ENCODE measurements around the gene CRIP1.

DNA sequence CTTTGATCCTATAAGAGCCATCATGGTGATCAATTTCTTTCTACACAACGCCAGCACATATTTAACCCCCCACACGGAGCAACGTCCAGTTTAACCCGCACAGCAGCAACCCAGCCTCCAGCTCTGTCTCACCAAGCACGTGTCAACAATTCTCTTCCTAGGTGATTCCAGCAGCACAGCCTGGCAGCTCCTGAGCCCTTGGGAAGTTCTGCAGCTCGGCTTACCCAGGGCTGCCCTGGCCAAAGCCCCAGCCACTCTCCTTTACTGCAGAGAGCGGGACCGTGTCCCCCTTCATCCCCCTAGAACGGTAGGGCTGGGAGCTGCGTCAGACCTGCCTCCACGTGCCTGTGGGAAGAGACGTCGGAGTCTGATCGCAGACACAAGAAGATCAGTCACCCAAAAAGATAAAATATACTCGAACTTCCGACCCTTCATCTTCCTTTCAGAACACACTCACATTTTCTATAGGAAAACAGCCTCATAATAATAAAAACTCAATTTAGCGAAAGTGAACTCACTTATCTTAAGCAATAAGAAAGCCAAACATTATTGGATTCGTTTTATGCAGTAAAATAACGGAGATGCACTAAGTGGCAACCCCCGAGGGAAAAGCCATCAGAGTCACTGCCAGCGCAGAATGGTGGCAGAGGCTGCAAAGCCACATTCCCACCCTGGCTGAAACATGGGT is 47.3 kb downstream of the CRIP1 start:
- TF ChIP-seq POLR2A (IDR thresholded peaks at IDR 0.05; ENCODE audit: low read depth) (no peak), POLR2AphosphoS5 (IDR thresholded peaks at IDR 0.05) (no peak), EP300 (IDR thresholded peaks at IDR 0.05) (no peak)
- TF ChIP-seq, protein P1, sequence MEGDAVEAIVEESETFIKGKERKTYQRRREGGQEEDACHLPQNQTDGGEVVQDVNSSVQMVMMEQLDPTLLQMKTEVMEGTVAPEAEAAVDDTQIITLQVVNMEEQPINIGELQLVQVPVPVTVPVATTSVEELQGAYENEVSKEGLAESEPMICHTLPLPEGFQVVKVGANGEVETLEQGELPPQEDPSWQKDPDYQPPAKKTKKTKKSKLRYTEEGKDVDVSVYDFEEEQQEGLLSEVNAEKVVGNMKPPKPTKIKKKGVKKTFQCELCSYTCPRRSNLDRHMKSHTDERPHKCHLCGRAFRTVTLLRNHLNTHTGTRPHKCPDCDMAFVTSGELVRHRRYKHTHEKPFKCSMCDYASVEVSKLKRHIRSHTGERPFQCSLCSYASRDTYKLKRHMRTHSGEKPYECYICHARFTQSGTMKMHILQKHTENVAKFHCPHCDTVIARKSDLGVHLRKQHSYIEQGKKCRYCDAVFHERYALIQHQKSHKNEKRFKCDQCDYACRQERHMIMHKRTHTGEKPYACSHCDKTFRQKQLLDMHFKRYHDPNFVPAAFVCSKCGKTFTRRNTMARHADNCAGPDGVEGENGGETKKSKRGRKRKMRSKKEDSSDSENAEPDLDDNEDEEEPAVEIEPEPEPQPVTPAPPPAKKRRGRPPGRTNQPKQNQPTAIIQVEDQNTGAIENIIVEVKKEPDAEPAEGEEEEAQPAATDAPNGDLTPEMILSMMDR (IDR thresholded peaks at IDR 0.05) = no peak
